ENCODE results near the gene CTNNA3. TPM values are rescaled to one million over a fixed set of nuclear protein-coding genes. Genes with fewer than 3 reads are reported as not detected.

Gene CTNNA3
- total RNA-seq, 1 donor from 2014 or later: not detected

DNA sequence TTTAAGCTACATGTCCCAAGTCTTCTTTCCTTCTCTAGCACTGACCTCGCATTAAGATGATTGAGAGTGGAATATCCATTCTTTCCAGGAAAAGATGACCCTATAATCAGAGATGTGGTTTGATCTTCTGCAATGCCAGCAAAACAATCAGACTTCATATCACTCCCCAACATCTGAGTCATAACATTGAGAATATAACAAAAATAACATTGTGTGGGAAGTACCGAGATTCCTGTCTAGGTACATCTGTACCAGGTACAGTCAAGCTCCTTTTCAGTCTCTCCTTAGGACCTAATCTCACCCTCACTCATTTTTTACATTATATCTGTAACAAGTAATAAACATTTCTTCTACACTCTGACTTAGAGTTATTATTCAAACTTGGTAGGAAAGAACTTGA, 568.6 kb downstream of the CTNNA3 start:
- Mint-ChIP-seq H3K4me3 (no peak overlapping the region), H3K36me3 (ENCODE audit: low read depth) (no peaks in the 10 kb centered on the region)

DNA sequence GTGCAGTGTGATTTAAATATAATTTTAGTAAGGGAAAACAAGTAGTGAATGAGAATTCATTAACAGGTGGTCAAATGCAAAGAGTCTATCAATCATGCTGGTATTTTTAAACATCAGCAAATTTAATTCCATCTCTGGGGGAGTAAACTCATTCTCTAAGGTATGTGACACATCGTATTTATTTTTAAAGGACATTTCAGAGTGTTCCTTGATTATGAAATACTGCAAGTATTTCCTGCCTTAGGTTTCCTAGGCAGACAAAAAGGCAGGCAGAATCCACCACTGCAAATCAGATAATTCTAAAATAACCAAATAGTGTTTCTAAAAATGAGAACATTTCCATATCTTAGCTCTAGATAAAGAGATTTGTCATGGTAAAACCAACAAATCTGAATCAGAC, 576.3 kb downstream of the CTNNA3 start:
- intact Hi-C loops (cut with micrococcal nuclease): no loop called here
- H3K27ac Mint-ChIP-seq: no peak overlapping the region
- no peaks in the 10 kb centered on the region for H3K4me1 Mint-ChIP-seq (ENCODE audit: low read depth)
- no peaks in the 10 kb centered on the region for H3K27me3 Mint-ChIP-seq (ENCODE audit: insufficient read depth)
- H3K4me3 Mint-ChIP-seq: no peak overlapping the region
- H3K9me3 Mint-ChIP-seq: no peaks in the 10 kb centered on the region
- H3K36me3 Mint-ChIP-seq (ENCODE audit: low read depth): no peaks in the 10 kb centered on the region
- DNase-seq (ENCODE audit: low spot score): no peak

More for the DNA sequence above, 568.6 kb downstream of the CTNNA3 start:
- H3K27ac Mint-ChIP-seq: no peak overlapping the region
- H3K27me3 Mint-ChIP-seq (ENCODE audit: insufficient read depth): no peaks in the 10 kb centered on the region
- H3K4me1 Mint-ChIP-seq (ENCODE audit: low read depth): no peaks in the 10 kb centered on the region
- no peak for DNase-seq (ENCODE audit: low spot score)
- intact Hi-C loops (cut with micrococcal nuclease): no loop called here
- no peaks in the 10 kb centered on the region for H3K9me3 Mint-ChIP-seq

DNA sequence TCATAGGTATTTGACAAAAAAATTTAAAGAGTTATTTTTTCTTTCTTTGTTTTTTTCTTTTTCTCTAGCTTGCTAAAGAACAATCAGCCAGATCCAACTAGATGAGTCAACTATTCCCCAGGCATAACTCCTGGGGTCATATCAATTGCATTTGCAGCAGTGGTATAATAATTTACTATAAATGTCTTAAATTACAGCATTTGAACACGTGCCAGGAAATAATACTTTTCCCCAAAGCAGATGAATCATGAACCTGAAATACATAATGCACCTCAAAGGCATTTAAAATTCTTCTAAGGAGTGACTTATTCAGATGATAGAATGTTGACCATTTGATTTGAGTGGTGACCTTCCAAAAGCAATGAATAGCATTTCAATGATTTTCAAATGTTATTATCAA, 580.0 kb downstream of the CTNNA3 start:
- Mint-ChIP-seq H3K36me3 (ENCODE audit: low read depth) (no peaks in the 10 kb centered on the region), H3K9me3 (no peaks in the 10 kb centered on the region), H3K4me1 (ENCODE audit: low read depth) (no peaks in the 10 kb centered on the region), H3K27ac (no peak overlapping the region), H3K4me3 (no peak overlapping the region), H3K27me3 (ENCODE audit: insufficient read depth) (no peaks in the 10 kb centered on the region)
- intact Hi-C loops (cut with micrococcal nuclease): no loop called here
- DNase-seq (ENCODE audit: low spot score): no peak

DNA sequence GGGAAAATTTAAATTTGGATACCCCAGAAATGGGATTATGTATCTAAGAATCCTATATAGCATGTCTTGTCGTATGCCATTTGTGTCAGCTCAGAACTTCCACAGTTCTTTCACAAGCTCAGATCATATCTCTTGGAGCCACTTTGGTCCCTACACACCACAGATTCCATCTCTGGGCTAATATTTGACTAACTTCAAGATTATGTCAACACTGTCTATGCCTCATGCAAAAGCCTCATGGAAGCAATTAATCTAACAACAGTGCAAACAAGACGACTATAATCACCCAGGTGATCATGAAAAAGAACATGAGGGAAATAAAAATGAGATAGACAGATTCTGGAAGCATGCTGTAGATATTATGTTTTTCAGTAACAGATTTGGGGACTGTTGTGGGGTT, 581.0 kb downstream of the CTNNA3 start:
- intact Hi-C loops (cut with micrococcal nuclease): no loop called here
- Mint-ChIP-seq H3K9me3 (no peaks in the 10 kb centered on the region), H3K36me3 (ENCODE audit: low read depth) (no peaks in the 10 kb centered on the region), H3K27ac (no peak overlapping the region), H3K4me1 (ENCODE audit: low read depth) (no peaks in the 10 kb centered on the region), H3K4me3 (no peak overlapping the region), H3K27me3 (ENCODE audit: insufficient read depth) (no peaks in the 10 kb centered on the region)
- DNase-seq (ENCODE audit: low spot score): no peak

DNA sequence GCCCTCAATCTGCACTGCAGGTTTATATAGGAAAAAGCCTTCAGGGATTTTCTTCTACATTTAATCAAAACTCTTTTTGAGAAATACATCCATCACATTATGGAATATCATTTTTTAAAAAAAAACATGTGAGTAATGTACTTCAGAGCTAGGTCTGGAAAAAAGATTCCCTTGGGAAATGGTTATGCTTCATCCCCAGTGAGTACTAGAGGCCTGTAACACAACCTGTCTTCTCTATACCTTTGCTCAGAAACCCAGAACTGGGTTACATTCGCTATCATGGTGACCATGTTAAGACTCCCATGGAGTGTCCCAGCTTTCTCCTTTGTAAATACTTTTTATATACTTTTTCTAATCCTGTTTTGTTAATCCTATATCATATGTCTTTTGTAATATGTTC, 583.2 kb downstream of the CTNNA3 start:
- Mint-ChIP-seq H3K4me1 (ENCODE audit: low read depth) (no peaks in the 10 kb centered on the region), H3K9me3 (no peaks in the 10 kb centered on the region), H3K36me3 (ENCODE audit: low read depth) (no peaks in the 10 kb centered on the region), H3K27ac (no peak overlapping the region), H3K27me3 (ENCODE audit: insufficient read depth) (no peaks in the 10 kb centered on the region), H3K4me3 (no peak overlapping the region)
- no peak for DNase-seq (ENCODE audit: low spot score)
- intact Hi-C loops (cut with micrococcal nuclease): no loop called here

DNA sequence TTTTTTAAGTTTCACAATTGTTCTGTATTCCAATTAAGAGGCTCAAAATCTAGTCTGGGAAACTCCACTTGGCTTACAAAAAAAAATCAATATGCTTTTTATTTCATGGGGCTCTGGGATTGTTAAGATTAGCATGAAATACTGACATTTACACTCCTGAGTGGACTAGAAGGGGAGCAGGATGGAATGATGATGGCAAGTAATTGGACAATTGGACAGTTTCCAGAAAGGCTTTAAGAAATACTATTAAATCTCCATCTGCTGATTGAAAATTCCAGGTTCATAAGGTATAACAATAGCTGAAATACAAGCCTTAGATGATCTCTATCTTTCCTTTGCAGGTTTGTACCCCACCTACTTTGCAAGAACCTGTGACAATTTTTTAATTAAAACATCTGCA, 585.7 kb downstream of the CTNNA3 start:
- Mint-ChIP-seq H3K4me3 (no peak overlapping the region), H3K36me3 (ENCODE audit: low read depth) (no peaks in the 10 kb centered on the region)

DNA sequence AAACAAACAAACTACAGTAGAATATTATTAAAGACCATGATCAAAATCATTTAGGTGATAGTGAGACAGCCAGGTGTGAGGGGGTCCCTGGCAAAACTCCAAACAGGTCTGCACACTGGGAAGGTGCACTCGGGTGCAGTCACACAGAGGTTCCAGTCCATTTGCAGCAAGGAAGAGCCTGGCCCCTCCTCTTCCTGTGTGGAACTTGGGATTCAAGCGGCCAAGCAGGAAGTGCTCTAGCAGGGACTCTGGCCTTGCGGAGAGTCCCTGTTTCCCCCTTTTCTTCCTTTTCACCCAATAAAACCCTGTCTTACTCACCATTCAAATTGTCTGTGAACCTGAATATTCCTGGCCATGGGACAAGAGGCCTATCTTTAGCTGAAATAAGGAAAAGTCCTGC, 588.3 kb downstream of the CTNNA3 start:
- H3K36me3 Mint-ChIP-seq (ENCODE audit: low read depth): no peaks in the 10 kb centered on the region
- H3K27me3 Mint-ChIP-seq (ENCODE audit: insufficient read depth): no peaks in the 10 kb centered on the region
- H3K4me1 Mint-ChIP-seq (ENCODE audit: low read depth): no peaks in the 10 kb centered on the region
- DNase-seq (ENCODE audit: low spot score): no peak
- no peaks in the 10 kb centered on the region for H3K9me3 Mint-ChIP-seq
- intact Hi-C loops (cut with micrococcal nuclease): no loop called here
- no peak overlapping the region for H3K27ac Mint-ChIP-seq
- no peak overlapping the region for H3K4me3 Mint-ChIP-seq

More for the DNA sequence above, 585.7 kb downstream of the CTNNA3 start:
- intact Hi-C loops (cut with micrococcal nuclease): no loop called here
- H3K4me1 Mint-ChIP-seq (ENCODE audit: low read depth): no peaks in the 10 kb centered on the region
- no peaks in the 10 kb centered on the region for H3K9me3 Mint-ChIP-seq
- no peak overlapping the region for H3K27ac Mint-ChIP-seq
- no peaks in the 10 kb centered on the region for H3K27me3 Mint-ChIP-seq (ENCODE audit: insufficient read depth)
- no peak for DNase-seq (ENCODE audit: low spot score)

DNA sequence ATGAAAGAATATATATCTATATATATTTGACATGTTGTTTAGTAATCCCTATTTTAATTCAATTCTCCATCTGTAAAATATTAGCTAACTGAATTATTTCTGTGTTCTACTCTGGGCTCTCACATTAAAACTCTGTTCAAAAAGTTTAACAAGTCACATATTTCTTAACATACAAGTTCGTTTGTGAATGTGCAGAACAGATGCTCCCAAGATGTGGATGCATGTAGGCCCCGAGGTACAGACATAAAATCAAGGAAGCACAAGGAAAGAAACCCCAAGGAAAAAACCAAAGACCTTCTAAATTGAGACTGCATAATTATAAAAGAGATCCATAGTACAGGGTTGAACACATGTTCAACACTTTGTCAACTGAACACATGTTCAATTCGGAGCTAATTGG, 595.0 kb downstream of the CTNNA3 start:
- no peaks in the 10 kb centered on the region for H3K4me1 Mint-ChIP-seq (ENCODE audit: low read depth)
- no peaks in the 10 kb centered on the region for H3K36me3 Mint-ChIP-seq (ENCODE audit: low read depth)
- no peak for DNase-seq (ENCODE audit: low spot score)
- intact Hi-C loops (cut with micrococcal nuclease): no loop called here
- no peak overlapping the region for H3K27ac Mint-ChIP-seq
- H3K4me3 Mint-ChIP-seq: no peak overlapping the region
- no peaks in the 10 kb centered on the region for H3K27me3 Mint-ChIP-seq (ENCODE audit: insufficient read depth)
- no peaks in the 10 kb centered on the region for H3K9me3 Mint-ChIP-seq

DNA sequence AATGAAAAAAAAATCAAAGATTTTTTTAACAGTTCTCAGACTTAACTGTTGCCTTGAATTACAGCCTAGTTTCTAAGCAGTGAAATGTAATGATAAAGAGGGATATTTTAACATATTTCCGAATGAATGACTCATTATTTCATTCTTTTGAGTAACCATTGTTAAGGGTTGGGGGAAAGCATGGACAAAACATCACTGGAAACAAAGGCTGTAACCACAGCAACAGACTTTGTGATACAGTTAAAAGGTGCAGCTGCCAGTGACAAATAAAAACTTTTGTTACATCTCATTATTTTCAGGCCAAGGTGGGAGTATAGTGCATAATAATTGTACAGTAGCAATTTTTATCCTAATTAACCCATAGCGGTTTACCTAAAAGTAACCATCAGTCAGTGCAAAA, 597.5 kb downstream of the CTNNA3 start:
- Mint-ChIP-seq H3K27me3 (ENCODE audit: insufficient read depth) (no peaks in the 10 kb centered on the region), H3K27ac (no peak overlapping the region), H3K9me3 (no peaks in the 10 kb centered on the region), H3K4me1 (ENCODE audit: low read depth) (no peaks in the 10 kb centered on the region), H3K36me3 (ENCODE audit: low read depth) (no peaks in the 10 kb centered on the region), H3K4me3 (no peak overlapping the region)
- DNase-seq (ENCODE audit: low spot score): no peak
- intact Hi-C loops (cut with micrococcal nuclease): no loop called here

DNA sequence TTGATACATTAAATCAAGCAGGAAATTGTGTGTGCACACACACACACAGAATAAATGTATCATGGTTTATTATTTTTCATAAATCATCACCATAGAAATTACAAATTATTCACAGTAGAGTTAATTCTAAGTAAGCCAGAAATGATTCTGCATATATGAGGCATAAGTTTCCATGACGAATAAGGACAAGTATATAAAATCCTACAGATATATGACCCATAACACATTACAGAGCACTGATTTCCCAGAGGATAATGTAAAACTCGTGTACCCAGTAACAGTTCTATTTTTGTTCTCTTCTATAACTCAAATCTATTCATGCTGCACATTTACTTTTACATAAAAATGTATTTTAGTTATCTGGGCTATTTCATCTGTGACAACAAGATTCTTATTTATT, 600.5 kb downstream of the CTNNA3 start:
- H3K27me3 Mint-ChIP-seq (ENCODE audit: insufficient read depth): no peaks in the 10 kb centered on the region
- no peak for DNase-seq (ENCODE audit: low spot score)
- no peaks in the 10 kb centered on the region for H3K36me3 Mint-ChIP-seq (ENCODE audit: low read depth)
- H3K27ac Mint-ChIP-seq: no peak overlapping the region
- H3K4me1 Mint-ChIP-seq (ENCODE audit: low read depth): no peaks in the 10 kb centered on the region
- H3K9me3 Mint-ChIP-seq: no peaks in the 10 kb centered on the region
- intact Hi-C loops (cut with micrococcal nuclease): no loop called here
- H3K4me3 Mint-ChIP-seq: no peak overlapping the region

DNA sequence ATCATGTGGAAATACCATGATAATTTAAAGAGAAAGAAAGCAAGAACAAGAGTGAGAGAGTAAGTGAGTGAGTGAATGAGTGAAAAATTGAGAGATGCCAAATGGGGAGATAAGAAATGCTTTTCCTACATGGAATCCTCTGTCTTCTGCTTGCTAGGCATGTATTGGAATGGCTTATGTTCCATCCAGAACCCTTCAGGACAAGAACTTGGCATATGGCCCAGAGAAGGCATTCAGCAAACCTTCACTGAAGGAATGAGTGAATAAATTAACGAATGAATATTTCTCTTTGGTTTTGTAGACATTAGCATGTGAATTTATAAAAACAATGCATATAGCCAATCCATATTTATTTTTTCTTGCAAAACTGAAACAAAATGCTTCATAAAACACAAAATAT, 608.0 kb downstream of the CTNNA3 start:
- no peaks in the 10 kb centered on the region for H3K9me3 Mint-ChIP-seq
- H3K4me1 Mint-ChIP-seq (ENCODE audit: low read depth): no peaks in the 10 kb centered on the region
- no peaks in the 10 kb centered on the region for H3K27me3 Mint-ChIP-seq (ENCODE audit: insufficient read depth)
- intact Hi-C loops (cut with micrococcal nuclease): no loop called here
- no peak overlapping the region for H3K27ac Mint-ChIP-seq
- H3K4me3 Mint-ChIP-seq: no peak overlapping the region
- DNase-seq (ENCODE audit: low spot score): no peak
- no peaks in the 10 kb centered on the region for H3K36me3 Mint-ChIP-seq (ENCODE audit: low read depth)

DNA sequence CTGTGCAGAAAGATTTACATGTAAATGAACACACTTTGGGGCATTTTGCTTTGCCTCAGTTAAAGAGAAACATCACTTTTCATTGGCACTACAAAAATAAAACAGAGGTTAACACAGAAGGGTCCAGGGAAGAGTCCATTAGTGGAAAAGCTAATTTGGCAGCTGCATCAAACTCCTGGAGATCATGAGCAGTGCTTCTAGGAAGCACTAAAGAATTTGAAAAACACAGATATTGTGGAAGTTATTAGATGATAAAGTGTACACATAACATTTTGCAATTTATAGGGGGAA, 608.9 kb downstream of the CTNNA3 start:
- Mint-ChIP-seq H3K4me1 (ENCODE audit: low read depth) (no peaks in the 10 kb centered on the region), H3K9me3 (no peaks in the 10 kb centered on the region), H3K27ac (no peak overlapping the region), H3K4me3 (no peak overlapping the region), H3K36me3 (ENCODE audit: low read depth) (no peaks in the 10 kb centered on the region), H3K27me3 (ENCODE audit: insufficient read depth) (no peaks in the 10 kb centered on the region)
- intact Hi-C loops (cut with micrococcal nuclease): no loop called here
- DNase-seq (ENCODE audit: low spot score): no peak

DNA sequence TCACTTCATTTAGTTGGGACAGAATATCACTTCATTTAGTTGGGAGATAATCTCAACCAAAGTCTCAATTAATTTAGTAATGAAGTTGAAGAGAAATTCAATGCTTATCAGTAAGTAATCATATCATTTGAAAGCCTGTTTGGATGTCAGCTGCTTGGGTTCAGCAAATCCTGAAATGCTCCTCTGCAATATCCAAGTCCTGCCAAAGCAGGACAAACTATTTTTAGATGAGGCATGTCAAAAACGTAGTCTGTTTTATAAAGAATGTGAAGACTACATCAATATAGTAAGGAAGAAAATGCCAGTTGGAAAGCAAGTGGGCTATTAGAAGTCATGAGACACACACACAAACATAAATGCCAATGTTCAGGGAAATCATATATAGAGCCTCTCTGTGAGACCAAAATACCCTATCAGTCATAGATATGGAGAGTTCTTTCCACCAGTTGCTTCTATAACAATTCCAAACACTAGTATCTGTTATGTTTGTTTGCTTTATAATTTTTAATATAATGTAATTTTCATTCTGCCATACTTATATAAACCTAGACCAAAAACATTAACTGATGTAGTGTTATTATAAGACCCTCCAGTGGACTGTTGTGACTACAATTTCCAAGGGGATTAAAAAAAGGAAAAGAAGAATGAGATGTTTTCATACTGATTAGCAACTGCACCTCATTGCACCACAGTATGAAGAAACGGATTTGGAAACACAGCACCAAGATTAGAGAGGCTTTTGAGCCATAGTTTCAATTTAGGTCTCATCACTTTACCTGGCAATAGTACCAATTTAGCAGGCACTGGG, 609.5 kb downstream of the CTNNA3 start:
- DNase-seq (ENCODE audit: low spot score): no peak
- Mint-ChIP-seq H3K9me3 (no peaks in the 10 kb centered on the region), H3K4me1 (ENCODE audit: low read depth) (no peaks in the 10 kb centered on the region), H3K27ac (no peak overlapping the region), H3K36me3 (ENCODE audit: low read depth) (no peaks in the 10 kb centered on the region), H3K4me3 (no peak overlapping the region), H3K27me3 (ENCODE audit: insufficient read depth) (peaks cover 1% of the 10 kb centered on the region)
- intact Hi-C loops (cut with micrococcal nuclease): no loop called here

DNA sequence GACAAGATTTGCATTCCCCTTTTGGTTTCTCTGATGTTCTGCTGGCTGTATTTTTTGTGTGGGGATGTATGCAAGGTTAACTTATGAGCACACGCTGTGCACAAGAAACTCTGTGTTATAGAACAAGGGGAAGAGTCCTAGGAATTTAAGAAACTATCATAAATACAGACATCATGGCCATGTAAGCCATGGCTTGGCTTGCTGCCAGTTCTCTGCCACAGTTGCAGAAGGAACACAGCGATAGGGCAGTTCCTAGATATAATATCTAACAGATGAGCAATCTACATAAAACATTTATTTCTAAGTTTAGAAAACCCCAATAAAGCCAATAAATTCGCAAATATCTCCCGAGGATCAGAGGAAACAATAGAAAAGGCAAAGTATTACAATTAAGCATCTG, 616.9 kb downstream of the CTNNA3 start:
- Mint-ChIP-seq H3K36me3 (ENCODE audit: low read depth) (no peaks in the 10 kb centered on the region), H3K27ac (no peak overlapping the region), H3K4me1 (ENCODE audit: low read depth) (no peaks in the 10 kb centered on the region), H3K9me3 (no peaks in the 10 kb centered on the region), H3K4me3 (no peak overlapping the region), H3K27me3 (ENCODE audit: insufficient read depth) (peaks cover 3% of the 10 kb centered on the region)
- no peak for DNase-seq (ENCODE audit: low spot score)
- intact Hi-C loops (cut with micrococcal nuclease): no loop called here

Data from activated T-helper 1 cell treated with anti-CD3 and anti-CD28 coated beads, Interleukin-12 subunit alpha, Interleukin-12 subunit beta, Interleukin-2, Interleukin-4 antibody, amounts not matched to agents 30 ng/mL and 10 ng/mL and 1 ng/mL, durations not matched to agents 14 hours and 24 hours and 36 hours (primary cell).